OCI-LY7 (cell line): ENCODE measurements around the gene WNT7B. TPM values are rescaled to one million over a fixed set of nuclear protein-coding genes. Genes with fewer than 3 reads are reported as not detected.

ENCODE experiments used
- BruUV-seq: library from RNA; stranded (reverse); fragments of 400-500 nt; replicated peaks from 2 replicates; lab custom pipeline; 2021; lab: Mats Ljungman, UMichigan
- CTCF ChIA-PET: fragments of 300-600 bp; sonication (Branson Sonifier 250); formaldehyde crosslinking; loops from one replicate; lab custom pipeline; 2022; ENCODE audit warnings: antibody characterized with exemption; ENCODE audit not compliant: unreplicated experiment; lab: Charles Lee
- POLR2A ChIA-PET: fragments of 300-600 bp; sonication (Branson Sonifier 250); formaldehyde crosslinking; loops from one replicate; lab custom pipeline; 2022; ENCODE audit warnings: antibody characterized with exemption; lab: Charles Lee
- DNase-seq: peaks from one replicate; pipeline ENCODE4 v3.0.0-alpha.2; 2015; ENCODE audit warnings: low spot score
- H2AFZ ChIP-seq: fragments of 200-600 bp; sonication (generic), shearing (Covaris generic); 2 replicates; pipeline ENCODE4 v1.6.1; 2014; ENCODE audit warnings: mild to moderate bottlenecking, antibody characterized with exemption, low read length, moderate library complexity
- H3K27ac ChIP-seq: fragments of 200-600 bp; sonication (generic); 2 replicates; pipeline ENCODE4 v1.5.1; 2014; ENCODE audit warnings: mixed run types, low read depth, mild to moderate bottlenecking, moderate library complexity, low read length, inconsistent platforms; ENCODE audit not compliant: poor library complexity, severe bottlenecking
- H3K36me3 ChIP-seq: fragments of 200-600 bp; sonication (generic); 2 replicates; pipeline ENCODE4 v1.6.1; 2014; ENCODE audit warnings: mild to moderate bottlenecking, antibody characterized with exemption, low read length, moderate library complexity, mixed read lengths; ENCODE audit not compliant: insufficient read depth
- H3K4me1 ChIP-seq: fragments of 200-600 bp; sonication (generic); 2 replicates; pipeline ENCODE4 v1.5.1; 2014; ENCODE audit warnings: mild to moderate bottlenecking, low read length; ENCODE audit not compliant: insufficient read depth, poor library complexity, severe bottlenecking
- H3K4me2 ChIP-seq: fragments of 200-600 bp; sonication (generic); 2 replicates; pipeline ENCODE4 v1.6.1; 2014; ENCODE audit warnings: mild to moderate bottlenecking, low read length
- H3K4me3 ChIP-seq: fragments of 200-600 bp; sonication (generic); 2 replicates; pipeline ENCODE4 v1.5.1; 2014; ENCODE audit warnings: mild to moderate bottlenecking, low read depth, low read length; ENCODE audit not compliant: poor library complexity, severe bottlenecking
- H3K79me2 ChIP-seq: fragments of 200-600 bp; sonication (generic); 2 replicates; pipeline ENCODE4 v1.6.1; 2016; ENCODE audit warnings: low read depth, mild to moderate bottlenecking, low read length, moderate library complexity, mixed read lengths; ENCODE audit not compliant: insufficient read depth
- H3K9me2 ChIP-seq: fragments of 200-600 bp; sonication (generic); 2 replicates; pipeline ENCODE4 v1.6.1; 2016; ENCODE audit warnings: mild to moderate bottlenecking, low read length, mixed read lengths; ENCODE audit not compliant: insufficient read depth
- H3K9me3 ChIP-seq: fragments of 200-600 bp; sonication (generic); 2 replicates; pipeline ENCODE4 v1.6.1; 2014; ENCODE audit warnings: mild to moderate bottlenecking, mixed run types, low read length, mixed read lengths
- H4K20me1 ChIP-seq: fragments of 200-600 bp; sonication (generic); 2 replicates; pipeline ENCODE4 v1.6.1; 2014; ENCODE audit warnings: mild to moderate bottlenecking, antibody characterized with exemption, low read length, moderate library complexity, mixed read lengths; ENCODE audit not compliant: insufficient read depth
- CTCF ChIP-seq: fragments of 200-600 bp; sonication (generic); conservative IDR thresholded peaks from 2 replicates; pipeline ENCODE4 v1.5.1; 2014; ENCODE audit warnings: mild to moderate bottlenecking, antibody characterized with exemption, low read length, moderate library complexity, mixed read lengths
- EZH2phosphoT487 ChIP-seq: fragments of 200-600 bp; sonication (generic); IDR thresholded peaks from 2 replicates; pipeline ENCODE4 v1.6.1; 2018; ENCODE audit warnings: low read depth, borderline replicate concordance, mild to moderate bottlenecking, mixed run types, antibody characterized with exemption, low read length, moderate library complexity, mixed read lengths
- intact Hi-C: fragments of 100-400 bp; cut with micrococcal nuclease; formaldehyde crosslinking; loops from one replicate; pipeline ENCODE4 v1.10.0; 2022; ENCODE audit not compliant: unreplicated experiment
- total RNA-seq, 2 experiments: library from RNA; depleted of rRNA in 1 of 2; stranded (reverse); fragments of >200 nt in 1 of 2; shearing (Covaris generic) in 1 of 2; gene quantifications; 2 replicates each; pipeline ENCODE4 v1.2.3, GENCODE V29; 2014 to 2022

Gene WNT7B
- total RNA-seq, 2 experiments from 2014 or later = not detected

GRCh38 chr22:45925811-45926351 is 51.1 kb downstream of the WNT7B start:
- Histone ChIP-seq H3K79me2 (no peaks in the 10 kb centered on the region), H3K4me1 (no peaks in the 10 kb centered on the region), H2AFZ (no peak overlapping the region), H3K4me3 (no peak overlapping the region), H3K9me2 (no peaks in the 10 kb centered on the region), H3K4me2 (no peak overlapping the region), H3K9me3 (no peaks in the 10 kb centered on the region), H3K36me3 (no peaks in the 10 kb centered on the region), H3K27ac (no peak overlapping the region), H4K20me1 (no peaks in the 10 kb centered on the region)
- no TSS peak for BruUV-seq
- DNase-seq = no peak
- intact Hi-C loops = no loop called here
- TF ChIP-seq CTCF = no peak
- TF ChIP-seq EZH2phosphoT487 = no peak
- POLR2A ChIA-PET = no interaction called here
- CTCF ChIA-PET = no interaction called here

- Histone ChIP-seq H4K20me1 (no peaks in the 10 kb centered on the region), H3K4me2 (no peak overlapping the region), H3K79me2 (no peaks in the 10 kb centered on the region), H3K4me1 (no peaks in the 10 kb centered on the region), H3K36me3 (no peaks in the 10 kb centered on the region), H3K9me2 (no peaks in the 10 kb centered on the region), H2AFZ (no peak overlapping the region), H3K27ac (no peak overlapping the region), H3K9me3 (no peaks in the 10 kb centered on the region), H3K4me3 (no peak overlapping the region)
- DNase-seq = no peak
- intact Hi-C loops = no loop called here
- no peak for TF ChIP-seq CTCF
- TF ChIP-seq EZH2phosphoT487 = no peak
- BruUV-seq = no TSS peak
- POLR2A ChIA-PET = interaction anchor here (0.7 kb wide), 1 partner anchor 107 kb away, joined by 3 read pairs; no protein-coding TSS in a partner anchor
- CTCF ChIA-PET = no interaction called here
Observed at GRCh38 chr22:45923835-45924234, 53.1 kb downstream of the WNT7B start.

- Histone ChIP-seq H3K4me2 (no peak overlapping the region), H4K20me1 (no peaks in the 10 kb centered on the region), H3K9me3 (no peaks in the 10 kb centered on the region), H3K4me3 (no peak overlapping the region), H3K36me3 (no peaks in the 10 kb centered on the region), H2AFZ (no peak overlapping the region), H3K4me1 (no peaks in the 10 kb centered on the region), H3K27ac (no peak overlapping the region), H3K9me2 (no peaks in the 10 kb centered on the region), H3K79me2 (no peaks in the 10 kb centered on the region)
- no peak for DNase-seq
- ChIA-PET CTCF (no interaction called here), POLR2A (no interaction called here)
- intact Hi-C loops = no loop called here
- TF ChIP-seq EZH2phosphoT487 (no peak), CTCF (no peak)
- BruUV-seq = no TSS peak
Observed at GRCh38 chr22:45923212-45923611, 53.8 kb downstream of the WNT7B start.
